ENCODE data around the gene DTX3L.

DTX3L gene

DNA sequence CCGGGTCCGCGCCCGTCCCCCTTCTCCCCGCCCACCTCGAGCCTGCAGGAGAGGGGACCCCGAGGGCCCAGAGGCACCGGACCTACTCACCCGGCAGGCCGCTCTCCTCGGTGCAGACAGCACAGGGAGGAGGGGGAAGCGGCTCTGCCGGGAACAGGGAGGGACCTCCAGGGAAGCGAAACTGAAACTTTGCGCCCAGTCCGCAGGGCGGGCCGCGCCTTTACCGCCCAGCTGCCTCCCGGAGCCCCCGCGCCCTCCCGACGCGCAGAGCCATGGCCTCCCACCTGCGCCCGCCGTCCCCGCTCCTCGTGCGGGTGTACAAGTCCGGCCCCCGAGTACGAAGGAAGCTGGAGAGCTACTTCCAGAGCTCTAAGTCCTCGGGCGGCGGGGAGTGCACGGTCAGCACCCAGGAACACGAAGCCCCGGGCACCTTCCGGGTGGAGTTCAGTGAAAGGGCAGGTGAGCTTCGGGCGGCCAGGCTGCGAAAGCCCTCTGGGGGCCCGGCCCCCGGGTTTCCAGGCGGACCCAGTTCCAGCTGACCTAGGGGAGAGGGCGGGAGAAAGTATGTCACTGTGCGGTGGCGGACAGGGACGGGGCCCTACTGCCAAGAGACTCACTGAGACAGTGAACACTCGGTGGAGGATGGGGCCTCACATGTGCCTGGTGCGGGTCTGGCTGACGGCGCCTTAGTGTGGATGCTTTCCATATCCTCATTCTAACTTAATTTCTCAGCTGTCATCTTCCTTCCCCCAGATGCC is at the start of gene DTX3L, which contains the start of gene PARP9:
DTX3L (plus strand) TSS at position 184 of the 758 bp plus-strand sequence; CDS start at position 273, 89 bp downstream.
PARP9 (minus strand) TSS at position 146 of the 758 bp plus-strand sequence. CDS start 4,680 bp downstream, outside the sequence.
- DNase-seq: peak; percentile 18

GRCh38 chr3:122515020-122515468 is 49.1 kb upstream of the DTX3L start:
- DNase-seq: no peak

GRCh38 chr3:122515870-122516269 is 48.3 kb upstream of the DTX3L start:
- no peak for DNase-seq

DNA sequence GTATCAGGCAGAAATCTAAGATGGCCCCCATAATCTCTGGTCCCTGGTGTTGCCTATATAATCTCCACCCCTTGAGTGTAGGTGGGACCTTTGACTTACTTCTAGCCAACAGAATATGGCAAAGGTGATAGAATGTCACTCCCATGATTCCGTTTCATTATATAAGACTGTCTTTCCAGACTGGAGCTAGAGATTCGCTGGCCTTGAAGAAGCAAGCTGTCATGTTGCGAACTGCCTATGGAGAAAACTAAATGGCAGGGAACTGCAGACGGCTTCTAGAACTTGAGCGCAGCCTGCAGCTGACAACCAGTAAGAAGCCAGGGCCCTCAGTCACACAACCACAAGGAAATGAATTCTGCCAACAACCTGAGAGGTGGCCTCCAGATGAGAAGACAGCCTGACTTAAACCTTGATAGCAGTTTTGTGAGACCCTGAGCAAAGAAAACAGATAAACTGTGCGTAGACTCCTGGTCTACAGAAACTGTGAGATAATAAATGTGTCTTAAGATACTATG is 47.2 kb upstream of the DTX3L start:
- DNase-seq: no peak

GRCh38 chr3:122519693-122520092 is 44.4 kb upstream of the DTX3L start:
- DNase-seq: no peak

GRCh38 chr3:122520861-122521260 is 43.3 kb upstream of the DTX3L start:
- no peak for DNase-seq

GRCh38 chr3:122523317-122523716 is 40.8 kb upstream of the DTX3L start:
- DNase-seq: no peak

- DNase-seq: no peak
These were observed 34.0 kb upstream of the DTX3L start for GRCh38 chr3:122530164-122530563.

- DNase-seq: no peak
These were observed 30.7 kb upstream of the DTX3L start for GRCh38 chr3:122533480-122533879.

- DNase-seq: no peak
These were observed 30.2 kb upstream of the DTX3L start for GRCh38 chr3:122533931-122534334.

DNA sequence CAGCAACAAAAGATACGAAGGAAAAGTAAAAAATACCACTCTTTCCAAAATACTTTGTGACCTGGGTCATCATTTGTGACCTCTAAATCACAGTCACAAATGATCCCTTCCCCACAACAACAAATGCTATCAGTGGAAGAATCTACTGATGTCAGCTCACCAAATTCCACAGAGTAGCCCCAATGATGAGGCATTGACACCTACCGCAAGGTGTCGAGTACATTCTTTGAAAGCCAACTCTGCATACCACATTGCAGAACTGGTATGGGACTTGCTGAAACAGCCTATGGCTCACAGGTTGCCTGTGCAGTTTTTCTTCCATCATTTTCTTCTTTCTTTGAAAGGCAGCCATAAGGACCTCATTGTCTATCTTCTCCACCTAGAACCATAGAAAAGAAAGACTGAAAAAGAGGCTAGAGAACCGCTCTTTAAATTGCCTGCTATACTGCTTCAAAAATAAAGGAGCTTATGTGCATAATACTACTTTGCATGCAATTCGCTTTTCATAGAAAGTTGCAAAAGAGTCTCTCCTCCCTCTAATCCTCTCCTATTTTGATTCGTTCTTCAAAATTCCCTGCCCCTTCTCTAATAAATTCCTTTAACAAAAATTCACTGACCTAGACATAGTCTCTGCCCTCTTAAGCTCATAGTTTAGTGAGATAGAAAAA is 28.0 kb upstream of the DTX3L start:
- DNase-seq: no peak

DNA sequence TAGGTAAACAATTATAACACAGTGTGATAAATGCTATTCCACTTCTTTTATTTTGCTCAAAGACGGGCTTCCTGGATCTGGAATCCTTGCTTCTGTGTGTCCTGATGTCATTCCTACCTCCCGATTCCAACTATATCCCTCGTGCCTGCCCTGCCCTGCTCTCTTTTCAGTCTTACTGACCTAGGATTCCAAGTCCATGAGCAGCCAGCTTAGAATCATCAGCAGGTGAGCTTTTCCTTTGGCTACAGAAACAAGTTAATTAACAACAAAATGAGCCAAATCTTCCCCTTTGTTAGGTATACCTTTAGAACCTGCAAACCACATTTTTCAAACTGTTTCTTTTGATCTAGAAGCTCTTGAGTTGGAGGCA is 27.5 kb upstream of the DTX3L start:
- DNase-seq: no peak

- DNase-seq: no peak
These were observed 25.1 kb upstream of the DTX3L start for GRCh38 chr3:122538956-122539490.

DNA sequence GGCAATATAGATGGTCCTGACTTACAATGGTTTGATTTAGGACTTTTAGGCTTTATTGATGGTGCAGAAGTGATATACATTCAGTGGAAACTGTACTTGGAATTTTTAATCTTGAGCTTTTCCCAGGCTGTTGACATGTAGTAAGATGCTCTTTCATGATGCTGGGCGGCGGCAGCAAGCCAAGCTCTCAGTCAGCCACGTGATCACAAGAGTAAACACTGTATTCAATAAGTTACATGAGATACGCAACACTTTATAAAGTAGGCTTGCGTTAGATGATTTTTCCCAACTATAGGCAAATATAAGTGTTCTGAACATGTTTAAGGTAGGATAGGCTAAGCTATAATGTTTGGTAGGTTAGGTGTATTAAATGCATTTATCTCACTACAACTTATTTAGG is 18.0 kb upstream of the DTX3L start:
- no peak for DNase-seq

GRCh38 chr3:122548076-122548475 is 16.1 kb upstream of the DTX3L start:
- no peak for DNase-seq

- no peak for DNase-seq
These were observed 15.5 kb upstream of the DTX3L start for GRCh38 chr3:122548619-122549018.

GRCh38 chr3:122553171-122553570 is 11.0 kb upstream of the DTX3L start:
- no peak for DNase-seq

- no peak for DNase-seq
These were observed 8.7 kb upstream of the DTX3L start for GRCh38 chr3:122555275-122556071.

- no peak for DNase-seq
These were observed 6.8 kb upstream of the DTX3L start for GRCh38 chr3:122557356-122557755.

GRCh38 chr3:122558605-122559004 is 5.5 kb upstream of the DTX3L start:
- no peak for DNase-seq

DNA sequence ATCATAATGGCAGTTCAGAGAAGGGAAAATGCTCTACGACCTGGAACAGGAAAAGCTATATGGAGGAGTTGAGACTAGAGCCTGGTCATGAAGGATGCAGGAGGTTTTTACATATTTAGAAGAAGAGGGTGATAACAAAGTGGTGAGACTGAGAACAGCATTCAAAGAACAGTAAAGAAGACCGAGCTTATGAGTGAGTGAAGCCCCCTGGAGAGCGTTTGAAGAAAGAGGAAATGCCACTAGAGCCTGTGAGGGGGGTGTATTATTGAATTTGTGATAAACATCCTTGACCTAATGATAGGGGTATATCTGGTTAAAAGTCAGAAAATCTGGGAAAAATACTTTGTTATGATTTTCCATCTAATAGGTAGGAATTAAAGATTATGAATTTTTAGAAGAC is 4.2 kb upstream of the DTX3L start:
- no peak for DNase-seq

- peak; percentile 11 for DNase-seq
These were observed 3.5 kb upstream of the DTX3L start for GRCh38 chr3:122560680-122561079.
